Hindlimb muscle (tissue), 1 donor: ENCODE results near the gene ZNF362. TPM values are rescaled to one million over a fixed set of nuclear protein-coding genes. Genes with fewer than 3 reads are reported as not detected.
"Not testable (repeated sequence)": the region's sequence is repeated elsewhere in the genome, so short reads cannot be mapped to it uniquely, and the experiment has no call there.

Experiments used
- DNase-seq: peaks from one replicate; pipeline ENCODE4 v3.0.0-alpha.2; 2013
- polyA plus RNA-seq: library from polyadenylated mRNA; unstranded; fragments of 120-200 nt; gene quantifications from one replicate; pipeline ENCODE4 v1.2.1, GENCODE V29; 2013; ENCODE audit not compliant: insufficient read length

The ZNF362 gene
- 35.1 TPM for polyA plus RNA-seq

GRCh38 chr1:33256471-33257206, at the start of gene ZNF362:
TSS of gene ZNF362 (plus strand) at chr1:33256492. CDS start at chr1:33270575, 14,083 bp downstream.
- peak; percentile 66 for DNase-seq

- DNase-seq: no peak
Observed at GRCh38 chr1:33211972-33212371, 44.3 kb upstream of the ZNF362 start.

GRCh38 chr1:33219886-33220661, 36.2 kb upstream of the ZNF362 start:
- no peak for DNase-seq

GRCh38 chr1:33220676-33221384, 35.5 kb upstream of the ZNF362 start:
- no peak for DNase-seq

- DNase-seq: no peak
Observed at GRCh38 chr1:33221385-33221758, 34.9 kb upstream of the ZNF362 start.

GRCh38 chr1:33222381-33222780, 33.9 kb upstream of the ZNF362 start:
- DNase-seq: no peak

- no peak for DNase-seq
Observed at GRCh38 chr1:33224166-33224707, 32.1 kb upstream of the ZNF362 start.

- DNase-seq: no peak
Observed at GRCh38 chr1:33225586-33225985, 30.7 kb upstream of the ZNF362 start.

- peak; percentile 80 for DNase-seq
Observed at GRCh38 chr1:33228935-33229487, 27.3 kb upstream of the ZNF362 start.

- no peak for DNase-seq
Observed at GRCh38 chr1:33231166-33231565, 25.1 kb upstream of the ZNF362 start.

- DNase-seq: no peak
Observed at GRCh38 chr1:33232716-33233115, 23.6 kb upstream of the ZNF362 start.

GRCh38 chr1:33234131-33234530, 22.2 kb upstream of the ZNF362 start:
- no peak for DNase-seq

- no peak for DNase-seq
Observed at GRCh38 chr1:33234588-33234990, 21.7 kb upstream of the ZNF362 start.

GRCh38 chr1:33235521-33235920, 20.8 kb upstream of the ZNF362 start:
- no peak for DNase-seq

GRCh38 chr1:33236498-33236897, 19.8 kb upstream of the ZNF362 start:
- no peak for DNase-seq

GRCh38 chr1:33237579-33237978, 18.7 kb upstream of the ZNF362 start:
- no peak for DNase-seq

- DNase-seq: not testable (repeated sequence)
Observed at GRCh38 chr1:33238194-33238724, 18.0 kb upstream of the ZNF362 start.

- not testable (repeated sequence) for DNase-seq
Observed at GRCh38 chr1:33239410-33239809, 16.9 kb upstream of the ZNF362 start.

- DNase-seq: no peak
Observed at GRCh38 chr1:33241866-33242265, 14.4 kb upstream of the ZNF362 start.

- no peak for DNase-seq
Observed at GRCh38 chr1:33242652-33243051, 13.6 kb upstream of the ZNF362 start.

GRCh38 chr1:33244143-33244808, 12.0 kb upstream of the ZNF362 start:
- no peak for DNase-seq

- DNase-seq: no peak
Observed at GRCh38 chr1:33244809-33245186, 11.5 kb upstream of the ZNF362 start.
